Measurements from ENCODE around the gene MLF1.

MLF1 gene

GRCh38 chr3:158574646-158575045 is 3.7 kb downstream of the MLF1 start:
- DNase-seq (ENCODE audit: low read depth) = no peak

- no peak for DNase-seq (ENCODE audit: low read depth)
These were observed 19.2 kb downstream of the MLF1 start for GRCh38 chr3:158590223-158590622.

GRCh38 chr3:158600787-158601186 is 29.8 kb downstream of the MLF1 start:
- DNase-seq (ENCODE audit: low read depth) = no peak

GRCh38 chr3:158602227-158602626 is 31.2 kb downstream of the MLF1 start:
- DNase-seq (ENCODE audit: low read depth) = no peak

GRCh38 chr3:158617982-158618875 is 47.2 kb downstream of the MLF1 start:
- peak; percentile 5 for DNase-seq (ENCODE audit: low read depth)

GRCh38 chr3:158625881-158626280 is 54.9 kb downstream of the MLF1 start:
- no peak for DNase-seq (ENCODE audit: low read depth)

GRCh38 chr3:158631981-158632380 is 61.0 kb downstream of the MLF1 start:
- no peak for DNase-seq (ENCODE audit: low read depth)

GRCh38 chr3:158640646-158641045 is 69.7 kb downstream of the MLF1 start:
- no peak for DNase-seq (ENCODE audit: low read depth)

GRCh38 chr3:158642005-158642404 is 71.0 kb downstream of the MLF1 start:
- DNase-seq (ENCODE audit: low read depth) = no peak

GRCh38 chr3:158642474-158643210 is 71.6 kb downstream of the MLF1 start:
- no peak for DNase-seq (ENCODE audit: low read depth)

GRCh38 chr3:158644345-158644908 is 73.4 kb downstream of the MLF1 start, which contains the start of gene GFM1:
TSS of gene GFM1 (plus strand) at chr3:158644527. CDS start at chr3:158644635, 108 bp downstream.
- peak; percentile 97 for DNase-seq (ENCODE audit: low read depth)

GRCh38 chr3:158649791-158650190 is 78.8 kb downstream of the MLF1 start:
- DNase-seq (ENCODE audit: low read depth) = no peak

- no peak for DNase-seq (ENCODE audit: low read depth)
These were observed 80.2 kb downstream of the MLF1 start for GRCh38 chr3:158651192-158651591.

GRCh38 chr3:158652463-158652862 is 81.5 kb downstream of the MLF1 start:
- no peak for DNase-seq (ENCODE audit: low read depth)
